ENCODE data around the gene HIVEP2.

GRCh38 chr6:142871910-142872331 lies 73.1 kb downstream of the HIVEP2 start:
- TF ChIP-seq EZH2 (IDR thresholded peaks at IDR 0.05; ENCODE audit: insufficient read depth, poor library complexity, severe bottlenecking) (no peak), EZH2phosphoT487 (IDR thresholded peaks at IDR 0.05; ENCODE audit: insufficient read depth, low read depth) (no peak)
